Measurements from ENCODE around the gene LRRC7.

Gene LRRC7

DNA sequence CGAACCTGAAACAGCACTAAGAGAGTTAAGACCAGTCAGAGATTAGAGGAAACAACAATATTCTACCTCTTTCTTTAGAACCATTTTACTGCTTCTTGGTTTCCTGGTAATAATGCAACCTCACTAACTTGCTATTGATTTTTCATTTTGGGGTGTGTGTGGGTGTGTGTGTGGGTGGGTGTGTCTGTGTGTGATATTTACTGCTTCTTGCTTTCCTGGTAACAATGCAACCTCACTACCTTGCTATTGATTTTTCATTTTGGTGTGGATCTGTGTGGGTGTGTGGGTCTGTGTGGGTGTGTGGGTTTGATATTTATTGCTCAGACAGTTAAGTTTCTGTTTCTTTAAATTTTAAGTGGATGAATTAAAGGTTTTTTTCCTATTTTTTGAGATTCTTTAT is 208.8 kb downstream of the LRRC7 start:
- DNase-seq (ENCODE audit: low read depth) = no peak

DNA sequence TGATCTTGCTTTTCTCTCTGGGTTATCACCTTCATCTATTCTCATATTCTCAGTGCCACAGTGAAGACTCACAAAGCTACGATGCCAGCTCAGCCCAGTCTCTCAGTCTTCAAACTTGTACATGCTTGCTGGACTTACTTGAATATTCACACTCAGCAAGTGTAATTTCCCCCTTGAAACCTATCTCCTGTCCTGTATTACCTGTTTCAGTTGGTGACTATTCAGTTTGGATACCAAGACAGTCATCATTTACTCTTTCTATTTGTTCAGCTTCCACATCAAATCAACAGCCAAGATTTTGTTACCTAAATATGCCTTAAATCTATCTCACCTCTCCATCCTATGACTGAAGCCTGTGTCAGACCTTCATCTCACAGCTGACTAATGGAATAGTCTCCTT is 209.7 kb downstream of the LRRC7 start:
- no peak for DNase-seq (ENCODE audit: low read depth)

DNA sequence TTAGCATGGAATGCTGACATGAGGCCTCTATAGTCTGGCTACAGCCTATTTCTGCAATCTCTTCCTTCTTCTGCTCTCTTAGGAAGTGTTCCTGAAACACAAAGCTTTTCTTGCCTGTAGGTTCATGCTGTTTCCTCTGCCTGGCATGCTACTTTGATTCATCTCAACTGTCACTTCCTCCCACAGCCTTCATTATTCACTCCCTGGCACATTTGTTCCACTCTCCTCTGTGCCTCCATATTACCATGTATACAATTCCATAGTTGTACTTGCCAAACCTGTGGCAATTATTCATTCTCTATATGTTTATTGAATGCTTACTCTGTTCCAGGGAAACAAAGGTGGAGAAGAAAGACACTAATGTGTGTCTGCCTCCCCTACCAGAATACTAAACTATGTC is 210.2 kb downstream of the LRRC7 start:
- no peak for DNase-seq (ENCODE audit: low read depth)

DNA sequence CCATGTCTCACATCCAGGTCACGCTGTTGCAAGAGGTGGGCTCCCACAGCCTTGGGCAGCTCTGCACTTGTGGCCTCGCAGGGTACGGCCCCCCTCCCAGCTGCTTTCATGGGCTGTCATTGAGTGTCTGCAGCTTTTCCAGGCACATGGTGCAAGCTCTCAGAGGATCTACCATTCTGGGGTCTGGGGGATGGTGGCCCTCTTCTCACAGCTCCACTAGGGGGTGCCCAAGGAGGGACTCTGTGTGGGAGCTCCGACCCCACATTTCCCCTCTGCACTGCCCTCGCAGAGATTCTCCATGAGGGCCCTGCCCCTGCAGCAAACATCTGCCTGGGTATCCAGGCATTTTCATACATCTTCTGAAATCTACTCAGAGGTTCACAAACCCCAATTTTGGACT is 219.4 kb downstream of the LRRC7 start:
- DNase-seq (ENCODE audit: low read depth) = no peak

DNA sequence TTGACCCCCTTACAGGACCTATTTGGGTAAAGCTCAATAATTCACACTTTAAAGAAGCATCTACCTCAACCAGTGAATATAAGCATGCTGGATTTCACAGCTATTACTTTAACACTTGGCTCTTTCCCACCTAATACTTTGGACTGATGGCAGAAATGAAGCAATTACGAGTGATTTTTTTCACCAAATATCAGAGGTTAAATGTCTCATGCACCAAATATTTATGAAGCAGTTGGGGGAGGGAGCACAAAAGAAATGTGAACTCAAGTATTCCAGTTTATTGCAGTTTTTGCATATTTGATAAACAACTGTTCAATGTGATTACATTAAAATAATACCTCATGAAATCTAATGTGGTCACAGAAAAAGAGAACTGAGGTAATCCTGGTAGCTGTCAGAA is 223.6 kb downstream of the LRRC7 start:
- DNase-seq (ENCODE audit: low read depth) = peak; percentile 20

DNA sequence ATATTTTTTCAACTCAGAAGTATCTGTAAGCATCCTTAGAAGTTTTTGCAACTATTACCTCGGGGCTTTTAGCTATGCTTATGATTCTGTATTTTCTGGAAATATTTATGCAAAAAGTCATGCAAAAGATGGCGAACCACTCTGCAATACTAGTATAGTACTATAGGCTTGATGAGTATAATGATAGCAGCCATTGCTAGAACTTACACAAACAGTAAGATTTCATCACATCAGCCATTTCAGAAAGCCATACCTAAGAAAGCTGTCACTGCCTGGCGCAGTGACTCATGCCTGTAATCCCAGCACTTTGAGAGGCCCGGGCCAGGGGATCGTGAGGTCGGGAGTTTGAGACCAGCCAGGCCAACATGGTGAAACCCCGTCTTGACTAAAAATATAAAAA is 227.1 kb downstream of the LRRC7 start:
- DNase-seq (ENCODE audit: low read depth) = no peak

DNA sequence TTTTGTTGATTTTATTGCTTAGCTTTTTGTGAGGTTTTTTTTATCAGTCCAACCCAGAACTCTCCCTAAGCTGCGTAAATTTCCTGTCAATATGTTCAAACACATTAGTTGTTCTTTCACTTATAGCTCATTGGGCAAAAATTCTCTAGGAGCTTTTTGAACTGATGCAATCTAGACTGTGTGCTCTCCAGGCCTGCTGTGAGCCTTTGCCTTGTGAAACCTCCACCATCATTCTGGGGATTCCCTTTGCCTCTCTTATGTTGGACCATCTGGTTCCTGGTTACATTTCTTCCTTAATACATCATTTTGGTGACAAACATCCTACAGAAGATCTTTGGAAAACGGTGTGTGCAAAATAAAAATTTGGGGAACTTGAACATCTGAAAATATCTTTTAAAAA is 247.2 kb downstream of the LRRC7 start:
- DNase-seq (ENCODE audit: low read depth) = peak; percentile 23

DNA sequence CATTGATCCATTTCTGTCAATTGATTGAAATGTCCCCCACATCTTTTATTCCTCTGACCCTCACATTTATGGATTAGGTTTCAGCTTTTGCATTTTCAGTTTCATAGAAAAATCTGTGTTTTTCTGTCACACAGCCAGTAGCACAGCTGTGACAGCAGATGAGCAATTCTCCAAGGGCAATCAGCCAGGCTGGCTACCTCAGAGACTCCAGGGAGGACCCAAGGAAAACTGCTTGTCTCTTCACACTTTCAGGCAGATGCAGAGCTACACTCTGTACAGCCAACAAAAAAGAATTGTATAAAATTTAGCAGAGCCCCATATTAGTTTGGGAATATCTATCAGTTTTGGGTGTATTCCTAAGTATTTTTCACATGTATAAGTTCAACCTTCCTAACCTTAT is 257.2 kb downstream of the LRRC7 start:
- peak; percentile 30 for DNase-seq (ENCODE audit: low read depth)

DNA sequence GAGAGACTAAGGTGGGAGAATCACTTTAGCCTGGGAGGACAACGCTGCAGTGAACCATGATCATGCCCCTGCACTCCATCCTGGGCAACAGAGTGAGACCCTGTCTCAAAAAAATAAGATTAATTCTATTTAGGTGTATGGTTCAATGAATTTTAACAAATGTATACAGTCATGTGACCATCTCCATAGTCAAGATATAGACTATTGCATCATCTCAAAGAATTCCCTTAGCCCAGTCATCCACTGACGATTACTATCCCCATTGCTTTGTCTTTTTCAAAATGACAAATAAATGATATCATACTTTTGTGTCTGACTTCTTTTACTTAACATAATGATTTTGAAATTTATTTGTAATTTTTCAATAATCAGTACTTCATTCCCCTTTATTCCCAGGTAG is 260.0 kb downstream of the LRRC7 start:
- DNase-seq (ENCODE audit: low read depth) = no peak

DNA sequence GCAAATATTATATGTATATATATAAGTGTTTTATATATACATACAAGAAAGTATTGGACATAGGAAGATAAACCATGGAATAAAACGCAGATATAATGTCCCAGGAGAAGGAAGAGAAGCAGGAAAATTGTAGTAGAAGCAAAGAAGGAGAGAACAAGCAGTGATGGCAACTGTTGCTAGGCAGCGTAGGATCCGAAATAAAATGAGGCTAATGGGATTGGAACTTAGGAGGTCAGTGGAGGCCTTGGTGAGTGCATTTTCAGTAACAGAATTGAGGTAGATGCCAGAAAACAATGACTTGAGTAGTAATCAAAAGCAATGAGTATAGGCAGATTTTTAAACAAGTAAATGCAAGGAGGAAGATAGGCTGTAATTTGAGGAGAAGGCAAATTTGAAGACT is 265.8 kb downstream of the LRRC7 start:
- no peak for DNase-seq (ENCODE audit: low read depth)

DNA sequence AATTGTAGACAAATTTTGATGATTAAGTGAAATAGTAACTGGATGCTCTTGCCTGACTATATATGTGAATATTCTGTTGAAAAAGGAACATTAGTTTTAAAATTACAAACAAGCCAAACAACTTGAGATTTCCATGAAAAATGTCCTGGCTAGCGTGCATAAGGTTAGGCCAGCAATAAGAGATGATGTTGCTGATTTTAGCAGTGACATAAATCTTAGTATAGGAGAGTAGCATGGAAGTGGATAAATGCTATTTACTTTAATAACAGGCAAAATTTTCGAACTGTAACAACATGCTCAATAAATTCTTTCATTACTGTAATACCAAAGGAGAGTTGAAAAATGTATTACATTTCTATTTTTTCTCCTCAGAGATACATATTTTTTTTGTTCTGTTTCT is 266.6 kb downstream of the LRRC7 start:
- DNase-seq (ENCODE audit: low read depth) = no peak

DNA sequence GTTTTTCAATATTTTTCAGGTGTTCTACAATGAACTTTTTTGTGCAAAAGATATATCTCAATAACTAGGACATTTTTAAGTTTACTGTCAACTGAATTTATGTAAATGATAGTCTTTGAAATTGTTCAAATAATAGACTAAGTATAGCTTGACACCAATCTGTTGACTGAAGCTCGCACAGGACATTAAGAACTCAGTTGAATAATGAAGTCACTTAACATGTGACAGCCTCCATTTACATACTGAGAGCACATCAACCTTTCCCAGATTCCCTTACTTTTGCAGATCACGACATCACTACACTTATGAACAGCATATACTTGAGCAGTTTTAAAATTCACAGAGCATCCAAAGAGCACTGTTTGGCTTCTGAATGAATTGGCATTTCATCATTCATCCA is 268.2 kb downstream of the LRRC7 start:
- no peak for DNase-seq (ENCODE audit: low read depth)

DNA sequence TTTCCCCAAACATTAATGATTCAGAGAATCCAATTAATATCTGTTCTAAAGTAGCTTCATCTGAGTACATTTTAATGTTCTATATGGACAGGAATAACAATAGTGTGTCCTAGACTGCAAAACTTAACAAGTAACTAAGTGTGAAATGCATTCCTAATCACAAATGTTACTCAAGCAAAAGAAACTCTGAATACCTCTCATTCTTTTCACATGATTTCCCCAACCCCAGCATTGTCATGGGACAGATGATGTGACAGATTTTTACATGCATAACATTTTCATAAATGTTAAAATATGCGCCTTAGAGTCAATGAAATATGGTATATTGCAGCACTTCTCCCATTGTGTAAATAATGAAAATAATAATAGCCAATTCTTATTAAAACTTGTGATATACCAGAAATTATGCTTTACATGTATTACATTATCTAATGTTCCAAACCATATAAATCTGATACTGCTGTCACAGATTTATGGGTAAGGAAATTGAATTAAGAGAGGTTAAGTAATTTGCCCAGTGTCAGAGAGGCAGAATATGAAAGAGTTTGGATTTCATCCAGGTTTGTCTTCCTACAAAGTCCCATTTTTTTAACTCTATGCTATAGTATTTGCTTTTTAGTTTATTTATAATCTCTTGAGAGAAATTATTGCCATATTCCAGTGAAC is 269.4 kb downstream of the LRRC7 start:
- DNase-seq (ENCODE audit: low read depth) = peak; percentile 21

DNA sequence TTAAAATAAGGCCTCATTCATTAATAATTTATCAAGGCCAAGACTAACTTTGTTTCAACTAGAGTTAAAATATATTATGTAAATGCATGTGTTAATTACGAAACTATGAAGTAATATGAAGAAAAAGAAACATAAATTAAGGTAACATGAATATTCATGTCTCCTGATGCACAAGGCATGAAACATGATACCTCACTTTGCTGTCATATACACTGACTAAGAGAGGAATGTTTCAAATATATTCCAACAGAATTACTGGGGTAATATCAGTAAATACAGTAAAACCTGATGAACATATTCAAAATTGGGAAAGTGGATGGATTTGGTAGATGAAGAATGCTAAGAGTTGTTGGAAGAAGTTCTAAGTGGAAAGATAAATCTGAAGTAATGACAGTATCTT is 274.6 kb downstream of the LRRC7 start:
- DNase-seq (ENCODE audit: low read depth) = peak; percentile 14

DNA sequence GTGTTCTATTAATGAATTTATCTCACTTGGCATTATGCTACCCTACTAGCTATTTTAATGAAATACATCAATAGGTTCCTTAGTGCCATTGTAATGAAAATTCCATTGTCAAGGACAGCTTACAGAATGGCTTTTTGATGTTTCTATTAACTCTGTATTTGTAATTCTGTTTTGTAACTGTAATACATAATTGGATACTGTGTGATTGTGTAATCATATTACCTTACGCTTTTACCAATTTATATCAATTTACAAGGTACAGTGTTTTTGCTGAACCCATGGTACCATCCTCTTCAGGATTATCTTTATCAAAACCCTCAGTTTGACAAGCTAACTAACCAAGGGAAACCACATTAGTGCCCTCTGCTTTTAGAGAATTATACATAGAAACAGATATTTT is 277.9 kb downstream of the LRRC7 start:
- DNase-seq (ENCODE audit: low read depth) = no peak

DNA sequence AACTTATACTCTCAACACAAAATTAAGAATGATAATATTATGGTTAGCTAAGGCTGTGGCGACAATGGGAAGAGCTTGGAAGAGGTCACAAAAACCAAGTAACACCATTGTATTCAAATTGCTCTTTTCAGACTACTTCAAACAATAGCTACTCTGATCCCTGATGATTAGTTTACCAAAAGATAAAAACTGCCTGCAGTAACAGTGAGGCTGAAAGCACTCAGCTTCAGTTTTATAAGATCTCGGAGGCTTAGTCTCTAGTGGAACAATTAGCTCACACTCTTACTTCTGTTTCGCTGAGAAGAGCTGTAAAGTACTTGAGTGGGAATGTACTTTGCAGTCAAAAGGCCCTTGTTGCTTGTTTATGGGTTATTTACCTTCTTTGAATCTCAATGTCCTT is 278.5 kb downstream of the LRRC7 start:
- DNase-seq (ENCODE audit: low read depth) = no peak

DNA sequence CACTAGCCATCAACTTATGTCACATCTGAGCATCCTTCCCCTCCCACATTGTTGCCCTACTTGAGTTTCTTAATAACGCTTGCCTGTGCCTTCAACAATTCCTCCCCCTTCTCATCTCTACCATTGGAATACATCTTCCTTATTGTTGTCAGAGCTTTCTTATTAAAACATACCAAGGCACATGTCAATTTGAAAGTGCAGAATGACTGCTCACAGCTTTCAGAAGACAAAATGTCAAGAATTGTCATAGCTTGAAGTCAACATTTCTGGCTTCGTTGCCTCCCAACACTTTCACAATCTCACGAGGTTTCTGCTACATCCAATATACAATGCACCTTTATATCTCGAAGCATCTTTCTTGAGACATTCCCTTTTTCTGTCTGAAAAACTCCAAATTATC is 279.9 kb downstream of the LRRC7 start:
- DNase-seq (ENCODE audit: low read depth) = no peak

DNA sequence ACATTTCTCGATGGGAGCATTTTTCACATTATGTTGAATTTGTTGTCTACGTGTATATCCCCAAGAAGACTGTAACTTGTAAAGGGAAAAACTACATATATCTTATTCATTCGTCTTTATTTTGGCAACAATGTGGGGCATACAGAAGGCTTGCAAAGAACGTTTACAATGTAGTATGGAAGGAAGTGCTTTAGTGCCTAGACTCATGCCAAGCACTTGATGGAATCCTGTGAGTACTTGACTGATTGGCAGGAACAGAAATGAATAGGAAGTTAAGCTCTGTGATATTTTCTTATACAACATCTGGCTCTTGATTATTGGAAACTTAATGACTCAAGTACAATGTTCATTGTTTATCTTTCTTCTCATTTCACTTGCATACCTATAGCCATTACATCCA is 284.4 kb downstream of the LRRC7 start:
- no peak for DNase-seq (ENCODE audit: low read depth)

DNA sequence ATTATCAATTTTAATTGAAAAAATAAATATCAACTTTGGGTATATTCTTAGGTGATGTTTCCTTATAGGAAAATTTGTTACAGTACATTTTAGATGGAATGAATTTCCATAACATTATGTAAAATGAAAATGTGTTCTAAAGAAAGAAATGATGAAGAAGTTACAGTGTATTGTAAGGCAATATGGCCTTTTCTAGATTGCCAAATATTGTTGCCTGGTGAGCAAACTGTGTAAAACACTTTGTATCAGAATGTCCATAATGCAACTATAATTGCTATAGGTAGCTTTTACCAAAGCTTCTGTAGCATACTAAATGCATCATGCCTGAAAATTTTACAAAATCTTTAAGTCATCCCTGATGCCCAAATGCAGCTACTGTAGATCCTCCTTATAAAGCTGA is 285.0 kb downstream of the LRRC7 start:
- DNase-seq (ENCODE audit: low read depth) = no peak

DNA sequence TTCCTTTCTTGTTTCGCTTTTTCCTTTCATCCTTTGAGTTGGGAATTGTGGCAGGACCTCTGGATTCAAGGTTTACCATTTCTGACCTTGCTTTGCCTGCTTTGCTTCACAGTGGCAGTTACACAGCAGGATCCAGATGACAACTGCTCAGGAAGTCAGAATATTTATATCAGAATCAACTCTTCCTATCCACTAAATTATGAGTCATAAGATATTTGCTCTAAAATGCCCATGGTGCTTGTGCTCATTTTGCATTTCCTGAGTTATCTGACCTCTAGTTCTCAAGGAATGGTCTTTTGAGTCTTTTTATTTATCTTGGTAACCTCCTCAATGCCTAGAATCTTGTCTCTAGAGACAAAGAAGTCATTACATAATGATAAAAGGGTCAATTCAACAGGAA is 290.8 kb downstream of the LRRC7 start:
- DNase-seq (ENCODE audit: low read depth) = no peak

DNA sequence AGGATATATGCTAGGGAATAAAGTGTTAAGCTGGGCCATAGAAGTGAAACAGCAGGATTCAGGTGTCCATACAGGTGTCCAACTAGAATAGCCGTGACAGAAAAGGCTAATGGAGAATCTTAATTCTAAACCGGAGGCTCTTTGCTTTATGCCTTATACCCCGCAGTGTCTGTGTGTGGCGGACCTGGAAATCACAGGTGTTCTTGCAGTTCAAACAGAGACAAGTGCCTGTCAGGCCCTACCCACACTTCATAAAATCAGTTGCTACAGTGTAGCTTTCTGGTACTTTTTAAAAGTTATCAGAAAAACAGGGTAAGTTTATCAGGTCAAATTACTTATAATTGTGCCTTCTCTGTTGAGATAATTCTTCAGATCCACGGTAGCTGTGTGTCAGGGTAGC is 293.9 kb downstream of the LRRC7 start:
- DNase-seq (ENCODE audit: low read depth) = no peak

DNA sequence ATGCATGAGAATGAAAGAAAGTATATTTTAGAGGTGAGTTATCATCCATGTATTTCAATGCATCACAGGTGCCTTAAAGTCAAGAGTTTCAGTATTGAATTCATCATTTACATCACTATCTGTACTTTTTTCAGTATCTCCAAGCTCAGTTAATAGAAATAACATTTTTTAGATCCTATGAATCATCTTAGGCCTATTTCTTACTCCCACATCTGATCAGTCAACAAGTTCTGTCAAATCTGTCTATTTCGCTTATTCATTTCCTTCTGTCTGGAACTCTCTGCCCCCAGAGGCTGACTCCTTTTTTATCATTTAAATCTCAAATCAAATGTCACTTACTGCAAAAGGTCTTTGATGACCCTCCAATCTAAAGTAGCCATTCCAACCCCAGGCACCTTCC is 295.2 kb downstream of the LRRC7 start:
- DNase-seq (ENCODE audit: low read depth) = no peak

DNA sequence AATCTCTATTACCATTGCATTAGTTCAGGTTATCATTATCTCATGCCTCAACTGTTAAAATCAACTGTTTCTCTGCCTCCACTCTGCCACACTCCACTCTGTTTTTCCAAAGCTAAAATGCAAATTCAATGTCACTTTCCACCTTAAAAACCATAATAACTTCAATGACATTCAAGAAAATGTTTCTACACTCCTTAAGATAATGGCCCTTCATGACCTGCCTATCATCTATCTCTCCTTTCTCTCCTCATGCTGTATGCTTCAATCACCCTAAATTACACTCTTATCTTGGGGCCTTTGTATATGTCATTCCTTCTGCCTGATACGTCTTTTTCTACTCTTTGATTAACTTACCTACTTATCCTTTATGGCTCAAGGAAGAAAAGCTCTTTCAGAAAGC is 296.0 kb downstream of the LRRC7 start:
- DNase-seq (ENCODE audit: low read depth) = no peak

DNA sequence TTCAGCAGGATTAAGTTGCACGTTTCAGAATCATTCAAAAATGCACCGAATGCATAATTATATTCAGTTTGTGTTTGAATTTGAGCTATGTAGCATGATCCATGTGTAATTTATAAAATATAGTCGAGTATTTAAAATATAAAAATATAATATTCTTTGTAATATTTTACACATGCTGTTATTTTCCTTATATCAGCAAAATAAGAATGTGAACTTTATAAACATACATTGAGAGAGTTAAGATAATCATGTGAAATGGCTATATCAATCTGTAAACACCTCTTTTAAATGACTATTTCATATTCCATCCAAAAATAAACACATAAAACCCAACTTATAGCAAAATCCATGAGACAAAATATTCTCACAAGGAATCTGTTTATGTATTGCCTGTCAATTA is 303.7 kb downstream of the LRRC7 start:
- no peak for DNase-seq (ENCODE audit: low read depth)

DNA sequence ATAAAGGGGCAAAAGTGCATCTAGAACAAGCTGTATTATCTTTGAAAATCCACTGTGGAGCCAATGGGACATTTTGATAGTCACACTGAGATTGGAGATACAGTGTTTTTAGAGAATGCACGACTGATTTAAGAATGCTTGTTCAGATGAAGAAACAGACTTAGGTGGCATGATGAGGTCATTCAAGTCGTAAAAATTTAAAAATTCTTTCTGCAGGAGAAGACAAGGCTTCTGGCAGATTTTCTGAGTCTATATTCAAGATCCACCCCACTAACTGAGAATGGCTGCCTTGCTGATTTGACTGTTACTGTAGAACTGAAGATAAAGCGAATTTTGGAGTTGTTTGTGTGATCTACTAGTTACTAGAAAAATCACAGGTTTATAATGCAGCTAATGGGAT is 310.6 kb downstream of the LRRC7 start:
- no peak for DNase-seq (ENCODE audit: low read depth)
